HCT116 (cell line): ENCODE results near the gene PLCB1.

ENCODE experiments used
- CTCF ChIP-seq, 3 experiments: fragments of 200-600 bp in 1 of 3; sonication (generic) in 1 of 3; IDR thresholded peaks in 2 of 3; conservative IDR thresholded peaks in 1 of 3; 2 replicates each; pipeline ENCODE4 v1.5.1; 2012 to 2017; ENCODE audit warnings: low read depth in 2 of 3, low read length in 2 of 3, antibody characterized with exemption in 1 of 3, borderline replicate concordance in 1 of 3, control low read depth in 1 of 3, mild to moderate bottlenecking in 1 of 3, mixed read lengths in 1 of 3, mixed run types in 1 of 3, moderate library complexity in 1 of 3; ENCODE audit not compliant: insufficient read depth in 1 of 3
- EGR1 ChIP-seq: IDR thresholded peaks from 2 replicates; pipeline ENCODE4 v1.6.1; 2012; ENCODE audit warnings: low read depth
- EZH2 ChIP-seq: fragments of 200-600 bp; sonication (generic); IDR thresholded peaks from 2 replicates; pipeline ENCODE4 v1.6.1; 2017; ENCODE audit warnings: antibody characterized with exemption, mixed run types
- EZH2phosphoT487 ChIP-seq: fragments of 200-600 bp; IDR thresholded peaks from 2 replicates; pipeline ENCODE4 v1.6.1; 2018; ENCODE audit warnings: antibody characterized with exemption, borderline replicate concordance
- POLR2A ChIP-seq: IDR thresholded peaks from 2 replicates; pipeline ENCODE4 v1.7.0; 2011; ENCODE audit warnings: borderline replicate concordance; ENCODE audit not compliant: insufficient read depth, insufficient read length; ENCODE audit errors: extremely low read depth
- POLR2AphosphoS5 ChIP-seq: IDR thresholded peaks from 2 replicates; pipeline ENCODE4 v1.6.1; 2011; ENCODE audit warnings: mild to moderate bottlenecking, low read depth, low read length, moderate library complexity

DNA sequence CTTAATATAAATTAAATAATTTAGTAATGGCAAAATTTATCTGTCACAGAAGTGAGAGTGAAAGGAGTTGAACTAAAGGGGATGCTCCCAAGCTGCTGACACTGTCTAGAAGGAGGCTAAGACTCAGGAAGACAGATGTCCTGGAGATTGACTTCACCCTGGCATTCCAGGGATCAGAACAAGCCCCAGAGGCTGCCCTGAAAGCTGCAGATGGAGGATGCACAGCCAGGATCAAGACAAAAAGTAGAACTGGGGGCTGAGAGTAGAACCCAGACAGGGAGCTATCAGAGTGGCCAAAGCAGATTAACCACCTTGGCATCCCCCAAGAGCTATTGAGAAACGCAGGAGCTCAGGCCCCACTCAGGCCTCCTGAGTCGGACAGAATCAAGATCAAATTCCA is 747.6 kb downstream of the PLCB1 start:
- no peak for TF ChIP-seq POLR2A
- TF ChIP-seq POLR2AphosphoS5, result no peak
- TF ChIP-seq EZH2, result no peak
- TF ChIP-seq CTCF (IDR thresholded peaks at IDR 0.05 in 2 of 3, conservative IDR thresholded peaks at IDR 0.05 in 1 of 3; ENCODE audit: borderline replicate concordance in 1 of 3, insufficient read depth in 1 of 3, low read depth in 2 of 3, low read length in 2 of 3), result no peak
- TF ChIP-seq EGR1, result no peak
- no peak for TF ChIP-seq EZH2phosphoT487
